Measurements from ENCODE around the gene LRP8. TPM values are rescaled to one million over a fixed set of nuclear protein-coding genes. Genes with fewer than 3 reads are reported as not detected.

LRP8 gene
- total and polyA plus RNA-seq, 12 donors: 0.37 to 4.7 (median 2.2) TPM

DNA sequence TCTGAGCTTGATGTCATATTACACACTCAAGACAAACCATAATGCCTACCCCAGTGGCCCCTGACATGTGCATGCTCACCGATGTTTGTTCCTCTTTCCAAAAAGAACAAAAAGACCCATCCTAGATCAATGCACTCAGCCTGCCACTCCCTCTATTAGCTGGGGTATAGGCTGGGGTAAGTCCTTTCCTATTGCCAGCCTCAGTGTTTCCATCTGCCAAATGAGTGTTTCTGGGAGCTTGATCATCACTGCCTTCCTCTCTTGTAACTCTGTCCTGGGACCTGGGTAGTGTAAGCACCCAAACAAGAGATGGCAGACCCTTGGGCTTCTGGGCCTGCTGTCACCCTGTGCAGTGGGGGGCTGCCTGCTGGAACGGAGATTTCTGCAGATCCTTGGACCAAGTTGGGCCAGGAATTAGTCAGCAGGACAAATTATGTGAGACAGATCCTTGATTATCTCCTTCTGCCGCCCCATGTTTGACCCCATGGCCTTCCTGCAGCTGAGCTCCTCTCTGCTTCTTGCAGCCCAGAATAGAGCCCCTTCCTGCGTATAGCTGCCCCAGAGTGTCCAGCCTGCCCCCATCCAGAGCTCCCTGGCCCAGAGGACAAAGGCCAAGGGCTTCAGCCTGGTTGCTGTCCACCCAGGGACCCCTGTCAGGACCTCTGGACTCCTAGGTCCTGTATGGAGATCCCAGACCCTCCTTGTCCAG, 31.5 kb upstream of the LRP8 start:
- peaks cover 0 to 9% (median 0%) of the 10 kb centered on the region in 7 donors for H3K27me3 ChIP-seq
- TF ChIP-seq CTCF (IDR thresholded peaks at IDR 0.05): no peak
- H3K9me3 ChIP-seq: peaks cover 0 to 39% (median 25%) of the 10 kb centered on the region in 11 donors
- H3K27ac ChIP-seq: no peak overlapping the region
- DNase-seq (no peak), ATAC-seq (peak in 1 of 8 donors; percentile 22)
- WGBS, 2 donors: 67 to 78% methylated on average over 4 of the region's 4 CpGs
- H3K4me1 ChIP-seq: no peaks in the 10 kb centered on the region
- no peak overlapping the region for H3K4me3 ChIP-seq
- intact Hi-C loops (cut with DNase I): no loop called here
- H3K36me3 ChIP-seq: no peaks in the 10 kb centered on the region

DNA sequence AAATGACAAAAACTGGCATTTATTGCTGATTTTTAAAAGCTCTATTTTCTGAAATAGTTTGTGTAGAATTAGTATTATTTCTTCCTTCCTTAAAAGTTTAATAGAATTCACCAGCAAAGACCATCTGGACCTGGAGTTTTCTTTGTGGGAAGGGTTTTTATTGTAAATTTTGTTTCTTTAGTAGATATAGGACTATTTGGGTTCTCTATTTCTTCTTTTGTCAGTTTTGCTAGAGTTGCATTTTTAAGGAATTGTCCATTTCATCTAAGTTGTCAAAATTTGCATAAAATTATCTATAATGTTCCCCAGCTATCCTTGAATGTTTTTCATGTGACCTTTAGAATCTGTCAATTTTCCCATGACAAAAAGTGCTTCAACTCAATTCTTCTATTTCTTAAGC, 28.8 kb upstream of the LRP8 start:
- ATAC-seq: no peak
- intact Hi-C loops (cut with DNase I): no loop called here
- Histone ChIP-seq H3K9me3 (peaks cover 0 to 39% (median 25%) of the 10 kb centered on the region in 11 donors), H3K27me3 (peaks cover 0 to 7% (median 0%) of the 10 kb centered on the region in 7 donors), H3K4me3 (no peak overlapping the region), H3K27ac (no peak overlapping the region), H3K36me3 (no peaks in the 10 kb centered on the region), H3K4me1 (no peaks in the 10 kb centered on the region)
- DNase-seq: no peak
- TF ChIP-seq CTCF (IDR thresholded peaks at IDR 0.05): no peak

GRCh38 chr1:53354119-53354518, 26.2 kb upstream of the LRP8 start:
- H3K36me3 ChIP-seq: no peaks in the 10 kb centered on the region
- H3K4me1 ChIP-seq: no peaks in the 10 kb centered on the region
- no peak overlapping the region for H3K27ac ChIP-seq
- intact Hi-C loops (cut with DNase I): no loop called here
- no peak for ATAC-seq
- no peak for DNase-seq
- no peak overlapping the region for H3K4me3 ChIP-seq
- H3K9me3 ChIP-seq: peaks cover 0 to 37% (median 25%) of the 10 kb centered on the region in 11 donors
- H3K27me3 ChIP-seq: no peaks in the 10 kb centered on the region
- TF ChIP-seq CTCF (IDR thresholded peaks at IDR 0.05): no peak

- no peak overlapping the region for H3K27ac ChIP-seq
- H3K9me3 ChIP-seq: peaks cover 0 to 22% (median 13%) of the 10 kb centered on the region in 11 donors
- no peak for TF ChIP-seq CTCF (IDR thresholded peaks at IDR 0.05)
- H3K27me3 ChIP-seq: no peaks in the 10 kb centered on the region
- no peaks in the 10 kb centered on the region for H3K36me3 ChIP-seq
- ATAC-seq (no peak), DNase-seq (no peak)
- intact Hi-C loops (cut with DNase I): no loop called here
- no peaks in the 10 kb centered on the region for H3K4me1 ChIP-seq
- 87 to 88% methylated on average over 1 of the region's 1 CpG for WGBS, 2 donors
- no peak overlapping the region for H3K4me3 ChIP-seq
Measured at GRCh38 chr1:53352561-53352960, 24.7 kb upstream of the LRP8 start.

Data from heart right ventricle (tissue), 16 donors.